Caco-2 (cell line): ENCODE results near the gene FZD8. TPM values are rescaled to one million over a fixed set of nuclear protein-coding genes. Genes with fewer than 3 reads are reported as not detected.

ENCODE experiments used
- BruUV-seq: library from RNA; stranded (reverse); fragments of 400-500 nt; replicated peaks from 2 replicates; lab custom pipeline; 2021; lab: Mats Ljungman, UMichigan
- CTCF ChIA-PET: fragments of 300-600 bp; sonication (Branson Sonifier 250); formaldehyde crosslinking; loops from one replicate; lab custom pipeline; 2022; ENCODE audit warnings: antibody characterized with exemption; lab: Charles Lee
- POLR2A ChIA-PET: fragments of 300-600 bp; sonication (Branson Sonifier 250); formaldehyde crosslinking; loops from one replicate; lab custom pipeline; 2022; ENCODE audit warnings: antibody characterized with exemption; lab: Charles Lee
- DNase-seq, 2 experiments: peaks; one replicate each; pipeline versions ENCODE4 v3.0.0 to v3.0.0-alpha.2; 2020 to 2022
- H3K27me3 ChIP-seq: replicated peaks from 2 replicates; pipeline ENCODE4 v1.6.0; 2011; ENCODE audit warnings: low read length; ENCODE audit not compliant: control insufficient read depth, insufficient read depth
- H3K36me3 ChIP-seq: 2 replicates; pipeline ENCODE4 v1.5.1; 2011; ENCODE audit warnings: low read length; ENCODE audit not compliant: control insufficient read depth, insufficient read depth
- H3K4me1 ChIP-seq: fragments of 250-450 bp; sonication (Bioruptor Pico); 2 replicates; pipeline ENCODE4 v1.5.1; 2020; ENCODE audit warnings: mild to moderate bottlenecking
- H3K4me3 ChIP-seq: 2 replicates; pipeline ENCODE4 v1.5.1; 2011; ENCODE audit warnings: low read depth, mild to moderate bottlenecking, control low read depth, low read length
- H3K9me3 ChIP-seq: fragments of 250-450 bp; sonication (Bioruptor Pico); 2 replicates; pipeline ENCODE4 v1.5.1; 2020; ENCODE audit warnings: mild to moderate bottlenecking, moderate library complexity
- H3K27ac Mint-ChIP-seq: one replicate; pipeline ENCODE4 v1.8.0; 2022; ENCODE audit warnings: mixed read lengths; ENCODE audit not compliant: unreplicated experiment
- H3K27me3 Mint-ChIP-seq: one replicate; pipeline ENCODE4 v1.8.0; 2022; ENCODE audit warnings: mixed read lengths; ENCODE audit not compliant: insufficient read depth, unreplicated experiment
- H3K36me3 Mint-ChIP-seq: one replicate; pipeline ENCODE4 v1.8.0; 2022; ENCODE audit warnings: mild to moderate bottlenecking, mixed read lengths; ENCODE audit not compliant: insufficient read depth, unreplicated experiment
- H3K4me1 Mint-ChIP-seq: one replicate; pipeline ENCODE4 v1.8.0; 2022; ENCODE audit warnings: low read depth, mixed read lengths; ENCODE audit not compliant: unreplicated experiment
- H3K4me3 Mint-ChIP-seq: one replicate; pipeline ENCODE4 v1.8.0; 2022; ENCODE audit warnings: mild to moderate bottlenecking, moderate library complexity, mixed read lengths; ENCODE audit not compliant: unreplicated experiment
- H3K9me3 Mint-ChIP-seq: one replicate; pipeline ENCODE4 v1.8.0; 2022; ENCODE audit warnings: mixed read lengths; ENCODE audit not compliant: unreplicated experiment
- intact Hi-C: fragments of 100-400 bp; cut with micrococcal nuclease; formaldehyde crosslinking; loops from one replicate; pipeline ENCODE4 v1.10.0; 2022; ENCODE audit not compliant: unreplicated experiment
- total RNA-seq: library from RNA; stranded (reverse); gene quantifications from 2 replicates; pipeline ENCODE4 v1.2.3, GENCODE V29; 2022
- TF ChIP-seq, protein P1 (sequence below), 2 experiments: fragments of 200-600 bp in 1 of 2; IDR thresholded peaks; 1 replicate in 1 of 2; 2 replicates in 1 of 2; pipeline versions ENCODE4 v1.5.1 to v1.8.0; 2011 to 2022; ENCODE audit warnings: antibody characterized with exemption in 1 of 2, control low read depth in 1 of 2, inconsistent platforms in 1 of 2, low read depth in 1 of 2, low read length in 1 of 2, mild to moderate bottlenecking in 1 of 2, moderate library complexity in 1 of 2; ENCODE audit not compliant: insufficient read depth in 1 of 2, severe bottlenecking in 1 of 2, unreplicated experiment in 1 of 2

FZD8 gene
- total RNA-seq, 1 experiment from 2014 or later = 3.4 TPM

GRCh38 chr10:35638101-35638500 lies 4.0 kb downstream of the FZD8 start:
- Mint-ChIP-seq H3K4me1 (no peaks in the 10 kb centered on the region), H3K27me3 (no peaks in the 10 kb centered on the region), H3K4me3 (no peak overlapping the region), H3K27ac (no peak overlapping the region), H3K36me3 (peaks cover 11% of the 10 kb centered on the region), H3K9me3 (no peaks in the 10 kb centered on the region)
- Histone ChIP-seq H3K27me3 (peaks cover 2% of the 10 kb centered on the region; the same call in 1 of the 2 replicates), H3K4me1 (peaks cover 3% of the 10 kb centered on the region; the same call in 1 of the 2 replicates), H3K9me3 (no peaks in the 10 kb centered on the region), H3K36me3 (no peaks in the 10 kb centered on the region), H3K4me3 (no peak overlapping the region)
- TF ChIP-seq, protein P1, sequence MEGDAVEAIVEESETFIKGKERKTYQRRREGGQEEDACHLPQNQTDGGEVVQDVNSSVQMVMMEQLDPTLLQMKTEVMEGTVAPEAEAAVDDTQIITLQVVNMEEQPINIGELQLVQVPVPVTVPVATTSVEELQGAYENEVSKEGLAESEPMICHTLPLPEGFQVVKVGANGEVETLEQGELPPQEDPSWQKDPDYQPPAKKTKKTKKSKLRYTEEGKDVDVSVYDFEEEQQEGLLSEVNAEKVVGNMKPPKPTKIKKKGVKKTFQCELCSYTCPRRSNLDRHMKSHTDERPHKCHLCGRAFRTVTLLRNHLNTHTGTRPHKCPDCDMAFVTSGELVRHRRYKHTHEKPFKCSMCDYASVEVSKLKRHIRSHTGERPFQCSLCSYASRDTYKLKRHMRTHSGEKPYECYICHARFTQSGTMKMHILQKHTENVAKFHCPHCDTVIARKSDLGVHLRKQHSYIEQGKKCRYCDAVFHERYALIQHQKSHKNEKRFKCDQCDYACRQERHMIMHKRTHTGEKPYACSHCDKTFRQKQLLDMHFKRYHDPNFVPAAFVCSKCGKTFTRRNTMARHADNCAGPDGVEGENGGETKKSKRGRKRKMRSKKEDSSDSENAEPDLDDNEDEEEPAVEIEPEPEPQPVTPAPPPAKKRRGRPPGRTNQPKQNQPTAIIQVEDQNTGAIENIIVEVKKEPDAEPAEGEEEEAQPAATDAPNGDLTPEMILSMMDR (IDR thresholded peaks at IDR 0.05; ENCODE audit: insufficient read depth in 1 of 2, low read depth in 1 of 2, low read length in 1 of 2, severe bottlenecking in 1 of 2, unreplicated experiment in 1 of 2) = no peak
- DNase-seq = no peak
- ChIA-PET POLR2A (interaction anchor here (0.9 kb wide), 1 partner anchor 129 kb away, joined by 3 read pairs; no protein-coding TSS in a partner anchor), CTCF (interaction anchor here (0.5 to 1.2 kb wide), 3 partner anchors 24 to 236 kb away, joined by 3 to 5 read pairs (median 3); no protein-coding TSS in a partner anchor)
- intact Hi-C loops = loop anchor here (5.0 kb wide), 1 partner anchor 364 kb away; no protein-coding TSS in a partner anchor
- no TSS peak for BruUV-seq

GRCh38 chr10:35637462-35637861 lies 4.6 kb downstream of the FZD8 start:
- CTCF ChIA-PET = interaction anchor here (0.7 to 1.2 kb wide), 2 partner anchors 23 to 25 kb away, joined by 3 to 5 read pairs; no protein-coding TSS in a partner anchor
- H3K9me3 ChIP-seq = no peaks in the 10 kb centered on the region
- H3K27ac Mint-ChIP-seq = no peak overlapping the region

GRCh38 chr10:35636956-35637355 lies 5.1 kb downstream of the FZD8 start:
- H3K36me3 ChIP-seq = no peaks in the 10 kb centered on the region
- no peak overlapping the region for H3K4me3 ChIP-seq
- Mint-ChIP-seq H3K9me3 (no peaks in the 10 kb centered on the region), H3K4me3 (no peak overlapping the region), H3K27ac (no peak overlapping the region), H3K4me1 (no peaks in the 10 kb centered on the region), H3K27me3 (no peaks in the 10 kb centered on the region), H3K36me3 (peaks cover 2% of the 10 kb centered on the region)
- H3K4me1 ChIP-seq = no peaks in the 10 kb centered on the region
- BruUV-seq = no TSS peak
- no peaks in the 10 kb centered on the region for H3K9me3 ChIP-seq
- intact Hi-C loops = loop anchor here (5.0 kb wide), 1 partner anchor 365 kb away; no protein-coding TSS in a partner anchor
- DNase-seq = no peak
- no peaks in the 10 kb centered on the region for H3K27me3 ChIP-seq
- TF ChIP-seq, protein P1 (IDR thresholded peaks at IDR 0.05; ENCODE audit: insufficient read depth in 1 of 2, low read depth in 1 of 2, low read length in 1 of 2, severe bottlenecking in 1 of 2, unreplicated experiment in 1 of 2) = no peak
- ChIA-PET CTCF (interaction anchor here (0.6 to 1.2 kb wide), 2 partner anchors 395 to 1143 kb away, joined by 3 to 4 read pairs; no protein-coding TSS in a partner anchor), POLR2A (interaction anchor here (0.9 kb wide), 1 partner anchor 131 kb away, joined by 3 read pairs; no protein-coding TSS in a partner anchor)

More at GRCh38 chr10:35637462-35637861, 4.6 kb downstream of the FZD8 start:
- Mint-ChIP-seq H3K27me3 (no peaks in the 10 kb centered on the region), H3K4me3 (no peak overlapping the region), H3K9me3 (no peaks in the 10 kb centered on the region), H3K4me1 (no peaks in the 10 kb centered on the region), H3K36me3 (peaks cover 8% of the 10 kb centered on the region)
- Histone ChIP-seq H3K4me1 (no peaks in the 10 kb centered on the region), H3K4me3 (no peak overlapping the region), H3K27me3 (peaks cover 2% of the 10 kb centered on the region; the same call in 1 of the 2 replicates), H3K36me3 (no peaks in the 10 kb centered on the region)
- BruUV-seq = no TSS peak
- TF ChIP-seq, protein P1 (IDR thresholded peaks at IDR 0.05; ENCODE audit: insufficient read depth in 1 of 2, low read depth in 1 of 2, low read length in 1 of 2, severe bottlenecking in 1 of 2, unreplicated experiment in 1 of 2) = no peak
- no peak for DNase-seq
- intact Hi-C loops = loop anchor here (5.0 kb wide), 1 partner anchor 365 kb away; no protein-coding TSS in a partner anchor
- POLR2A ChIA-PET = interaction anchor here (0.9 kb wide), 1 partner anchor 130 kb away, joined by 3 read pairs; no protein-coding TSS in a partner anchor
